Upper lobe of left lung (tissue), 4 donors: Measurements from ENCODE around the gene CLTC.

Source experiments
- CTCF ChIP-seq, 6 experiments: fragments of 450-650 bp in 4 of 6; fragments of 200-600 bp in 2 of 6; sonication (generic) in 2 of 6; IDR thresholded peaks; one replicate each; pipeline ENCODE4 v1.5.1; 2016 to 2019; ENCODE audit warnings: antibody characterized with exemption in 6 of 6
- EP300 ChIP-seq, 4 donors: sonication (generic); formaldehyde crosslinking; IDR thresholded peaks; one replicate each; pipeline ENCODE4 v1.5.1; 2017; ENCODE audit warnings: antibody characterized with exemption in 4 of 4, control low read depth in 2 of 4
- POLR2A ChIP-seq, 4 donors: fragments of 450-650 bp; IDR thresholded peaks; one replicate each; pipeline ENCODE4 v1.5.1; 2016 to 2017; ENCODE audit warnings: antibody characterized with exemption in 4 of 4, mild to moderate bottlenecking in 2 of 4

GRCh38 chr17:59694344-59694743, 74.6 kb downstream of the CLTC start:
- no peak for TF ChIP-seq CTCF (IDR thresholded peaks at IDR 0.05)
- TF ChIP-seq POLR2A (IDR thresholded peaks at IDR 0.05) = no peak
- TF ChIP-seq EP300 (IDR thresholded peaks at IDR 0.05) = no peak
